HL-60 (cell line): Measurements from ENCODE around the gene H1-8.

ENCODE experiments used
- DNase-seq, 2 experiments: peaks; one replicate each; pipeline ENCODE4 v3.0.0-alpha.2; 2010 to 2020; ENCODE audit warnings: low read depth in 1 of 2, low spot score in 1 of 2
- H3K27ac ChIP-seq: fragments of 250-450 bp; sonication (Bioruptor Pico); replicated peaks from 2 replicates; pipeline ENCODE4 v1.5.1; 2020; ENCODE audit warnings: mild to moderate bottlenecking, moderate library complexity
- H3K27me3 ChIP-seq: fragments of 250-450 bp; sonication (Bioruptor Pico); 2 replicates; pipeline ENCODE4 v1.5.1; 2021; ENCODE audit warnings: mild to moderate bottlenecking, moderate library complexity; ENCODE audit not compliant: insufficient read depth, poor library complexity, severe bottlenecking
- H3K4me3 ChIP-seq: replicated peaks from 2 replicates; pipeline ENCODE4 v1.5.1; 2011; ENCODE audit warnings: mild to moderate bottlenecking, control low read depth, low read length; ENCODE audit not compliant: insufficient read depth
- CTCF ChIP-seq: IDR thresholded peaks from one replicate; pipeline ENCODE4 v1.5.1; 2011; ENCODE audit warnings: low read length, control low read depth, inconsistent platforms; ENCODE audit not compliant: insufficient read depth
- GABPA ChIP-seq: IDR thresholded peaks from 2 replicates; pipeline ENCODE4 v1.6.1; 2012; ENCODE audit warnings: low read depth
- POLR2AphosphoS5 ChIP-seq: IDR thresholded peaks from 2 replicates; pipeline ENCODE4 v1.6.1; 2012; ENCODE audit warnings: low read depth
- SPI1 ChIP-seq: IDR thresholded peaks from 2 replicates; pipeline ENCODE4 v1.6.1; 2012; ENCODE audit warnings: low read depth, mild to moderate bottlenecking, borderline replicate concordance
- TF ChIP-seq, protein P1 (sequence below): IDR thresholded peaks from 2 replicates; pipeline ENCODE4 v1.6.1; 2012; ENCODE audit warnings: low read depth; ENCODE audit not compliant: insufficient replicate concordance

The H1-8 gene

DNA sequence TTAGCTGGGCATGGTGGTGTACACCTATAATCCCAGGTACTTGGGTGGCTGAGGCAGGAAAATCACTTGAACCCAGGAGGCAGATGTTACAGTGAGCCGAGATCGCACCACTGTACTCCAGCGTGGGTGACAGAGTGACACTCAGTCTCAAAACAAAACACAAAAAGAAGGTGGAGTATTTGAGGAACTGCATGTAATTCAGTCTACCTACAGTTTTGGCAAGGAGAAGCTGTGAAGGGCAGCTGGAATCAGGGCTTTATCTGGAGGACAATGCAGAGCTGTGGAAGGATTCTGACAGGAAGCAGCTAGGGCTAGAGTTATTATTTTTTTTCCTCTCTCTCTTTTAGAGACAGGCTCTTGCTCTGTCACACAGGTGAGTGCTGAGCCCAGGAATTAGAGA, 6.8 kb downstream of the H1-8 start:
- peak in 1 of 2 experiments; percentile 29 for DNase-seq
- H3K27ac ChIP-seq: peak overlapping the region; percentile 84
- TF ChIP-seq, protein P1, sequence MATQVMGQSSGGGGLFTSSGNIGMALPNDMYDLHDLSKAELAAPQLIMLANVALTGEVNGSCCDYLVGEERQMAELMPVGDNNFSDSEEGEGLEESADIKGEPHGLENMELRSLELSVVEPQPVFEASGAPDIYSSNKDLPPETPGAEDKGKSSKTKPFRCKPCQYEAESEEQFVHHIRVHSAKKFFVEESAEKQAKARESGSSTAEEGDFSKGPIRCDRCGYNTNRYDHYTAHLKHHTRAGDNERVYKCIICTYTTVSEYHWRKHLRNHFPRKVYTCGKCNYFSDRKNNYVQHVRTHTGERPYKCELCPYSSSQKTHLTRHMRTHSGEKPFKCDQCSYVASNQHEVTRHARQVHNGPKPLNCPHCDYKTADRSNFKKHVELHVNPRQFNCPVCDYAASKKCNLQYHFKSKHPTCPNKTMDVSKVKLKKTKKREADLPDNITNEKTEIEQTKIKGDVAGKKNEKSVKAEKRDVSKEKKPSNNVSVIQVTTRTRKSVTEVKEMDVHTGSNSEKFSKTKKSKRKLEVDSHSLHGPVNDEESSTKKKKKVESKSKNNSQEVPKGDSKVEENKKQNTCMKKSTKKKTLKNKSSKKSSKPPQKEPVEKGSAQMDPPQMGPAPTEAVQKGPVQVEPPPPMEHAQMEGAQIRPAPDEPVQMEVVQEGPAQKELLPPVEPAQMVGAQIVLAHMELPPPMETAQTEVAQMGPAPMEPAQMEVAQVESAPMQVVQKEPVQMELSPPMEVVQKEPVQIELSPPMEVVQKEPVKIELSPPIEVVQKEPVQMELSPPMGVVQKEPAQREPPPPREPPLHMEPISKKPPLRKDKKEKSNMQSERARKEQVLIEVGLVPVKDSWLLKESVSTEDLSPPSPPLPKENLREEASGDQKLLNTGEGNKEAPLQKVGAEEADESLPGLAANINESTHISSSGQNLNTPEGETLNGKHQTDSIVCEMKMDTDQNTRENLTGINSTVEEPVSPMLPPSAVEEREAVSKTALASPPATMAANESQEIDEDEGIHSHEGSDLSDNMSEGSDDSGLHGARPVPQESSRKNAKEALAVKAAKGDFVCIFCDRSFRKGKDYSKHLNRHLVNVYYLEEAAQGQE: no peak
- no peak for TF ChIP-seq CTCF
- TF ChIP-seq GABPA: no peak
- no peak for TF ChIP-seq POLR2AphosphoS5
- peak; percentile 89; the same call in 1 of the 2 replicates for TF ChIP-seq SPI1

DNA sequence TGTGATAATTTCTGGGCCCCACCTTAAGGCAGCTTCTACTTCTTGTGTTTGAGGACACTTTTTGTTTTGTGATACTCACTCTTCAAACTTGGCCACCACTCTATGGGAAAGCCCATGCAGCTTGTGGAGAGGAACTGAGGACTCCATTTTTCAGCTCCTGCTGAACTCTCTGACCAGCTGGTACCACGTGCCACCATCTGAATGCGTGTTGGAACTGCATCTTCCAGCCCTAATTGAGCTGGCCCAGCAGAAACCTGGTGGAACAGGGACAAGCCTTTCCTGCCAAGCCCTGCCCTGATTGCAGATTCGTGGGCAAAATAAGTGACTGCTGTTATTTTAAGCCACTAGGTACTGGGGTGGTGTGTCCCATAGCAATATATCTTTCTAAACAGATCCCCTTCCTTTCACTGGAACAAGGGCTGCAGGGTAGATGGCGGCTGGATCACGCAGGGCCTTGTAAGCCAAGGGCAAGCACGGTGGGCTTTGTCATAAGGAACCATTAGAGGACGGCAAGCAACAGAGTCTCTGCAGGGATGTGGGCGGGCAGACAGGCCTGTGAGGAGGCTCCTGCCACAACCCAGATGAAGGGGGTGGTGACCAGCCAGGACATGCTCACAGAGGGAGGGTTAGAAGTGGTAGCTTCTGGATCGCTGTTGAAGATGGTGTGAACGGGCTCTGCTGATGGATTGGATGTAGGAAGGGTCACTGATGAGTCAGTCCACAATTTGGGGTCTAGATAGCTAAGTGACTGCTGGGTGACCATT, 9.5 kb downstream of the H1-8 start:
- Histone ChIP-seq H3K27me3 (no peaks in the 10 kb centered on the region), H3K27ac (no peak overlapping the region; the same call in 1 of the 2 replicates), H3K4me3 (no peak overlapping the region)
- TF ChIP-seq, protein P1: no peak
- TF ChIP-seq POLR2AphosphoS5 (no peak), CTCF (no peak), SPI1 (no peak)
- no peak for DNase-seq

More for the DNA sequence above, 6.8 kb downstream of the H1-8 start:
- Histone ChIP-seq H3K27me3 (no peaks in the 10 kb centered on the region), H3K4me3 (no peak overlapping the region)

GRCh38 chr3:129553171-129553570, 10.2 kb downstream of the H1-8 start:
- no peak for TF ChIP-seq SPI1
- no peak for TF ChIP-seq CTCF
- no peak for TF ChIP-seq POLR2AphosphoS5
- TF ChIP-seq, protein P1: no peak
- no peak for TF ChIP-seq GABPA
- Histone ChIP-seq H3K27ac (peak overlapping the region; percentile 82), H3K27me3 (no peaks in the 10 kb centered on the region), H3K4me3 (no peak overlapping the region)
- no peak for DNase-seq
